Stomach (tissue), 4 donors: ENCODE measurements around the gene TYK2.

Source experiments
- CTCF ChIP-seq, 7 experiments: fragments of 450-650 bp in 4 of 7; fragments of 200-600 bp in 3 of 7; sonication (generic) in 3 of 7; IDR thresholded peaks; one replicate each; pipeline ENCODE4 v1.5.1; 2016 to 2019; ENCODE audit warnings: antibody characterized with exemption in 7 of 7, control low read depth in 2 of 7, mild to moderate bottlenecking in 1 of 7
- EP300 ChIP-seq: sonication (generic); formaldehyde crosslinking; IDR thresholded peaks from one replicate; pipeline ENCODE4 v1.6.1; 2017; ENCODE audit warnings: antibody characterized with exemption
- POLR2A ChIP-seq, 4 donors: fragments of 450-650 bp; IDR thresholded peaks; one replicate each; pipeline ENCODE4 v1.6.1; 2016; ENCODE audit warnings: antibody characterized with exemption in 4 of 4, control low read depth in 2 of 4, mild to moderate bottlenecking in 1 of 4, moderate library complexity in 1 of 4
- POLR2AphosphoS5 ChIP-seq, 3 donors: sonication (generic); formaldehyde crosslinking; IDR thresholded peaks; one replicate each; pipeline ENCODE4 v1.6.1; 2016; ENCODE audit warnings: antibody characterized with exemption in 3 of 3

- TF ChIP-seq CTCF (IDR thresholded peaks at IDR 0.05) (no peak), POLR2A (IDR thresholded peaks at IDR 0.05) (no peak), EP300 (no peak), POLR2AphosphoS5 (IDR thresholded peaks at IDR 0.05) (no peak)
Observed at GRCh38 chr19:10332158-10332964, 48.0 kb downstream of the TYK2 start.
